Ascending aorta (tissue), 2 donors: ENCODE measurements around the gene RNF214. TPM values are rescaled to one million over a fixed set of nuclear protein-coding genes. Genes with fewer than 3 reads are reported as not detected.

ENCODE experiments used
- DNase-seq, 2 donors: peaks; one replicate each; pipeline ENCODE4 v3.0.0-alpha.2; 2019; ENCODE audit warnings: low spot score in 2 of 2
- H3K27ac ChIP-seq, 2 donors: fragments of 200-600 bp; sonication (generic); one replicate each; pipeline ENCODE4 v1.5.1; 2016 to 2017; ENCODE audit warnings: mild to moderate bottlenecking in 1 of 2
- H3K27me3 ChIP-seq: fragments of 200-600 bp; sonication (generic); one replicate; pipeline ENCODE4 v1.5.1; 2017
- H3K36me3 ChIP-seq, 2 donors: fragments of 200-600 bp; sonication (generic); one replicate each; pipeline ENCODE4 v1.5.1; 2016
- H3K4me1 ChIP-seq, 2 donors: fragments of 200-600 bp; sonication (generic); one replicate each; pipeline ENCODE4 v1.5.1; 2016 to 2017; ENCODE audit warnings: mild to moderate bottlenecking in 1 of 2
- H3K4me3 ChIP-seq, 2 donors: fragments of 200-600 bp; sonication (generic); one replicate each; pipeline ENCODE4 v1.5.1; 2016 to 2017; ENCODE audit warnings: mild to moderate bottlenecking in 1 of 2
- H3K9me3 ChIP-seq, 2 donors: fragments of 200-600 bp; sonication (generic); one replicate each; pipeline ENCODE4 v1.5.1; 2016
- intact Hi-C: fragments of 100-400 bp; cut with DNase I; formaldehyde crosslinking; loops from one replicate; pipeline ENCODE4 v1.15.1; 2023
- total RNA-seq: library from RNA; depleted of rRNA; stranded (reverse); fragments of >200 nt; gene quantifications from one replicate; pipeline ENCODE4 v1.1.0, GENCODE V29; 2016
- TF ChIP-seq, protein P1 (sequence below), 3 experiments: fragments of 200-600 bp in 2 of 3; fragments of 450-650 bp in 1 of 3; sonication (generic) in 2 of 3; IDR thresholded peaks; one replicate each; pipeline ENCODE4 v1.5.1; 2016 to 2019; ENCODE audit warnings: antibody characterized with exemption in 3 of 3, mild to moderate bottlenecking in 1 of 3, moderate library complexity in 1 of 3

The RNF214 gene
- total RNA-seq, 1 donor from 2014 or later: 0.53 TPM

GRCh38 chr11:117187007-117187406 lies 45.5 kb upstream of the RNF214 start:
- Histone ChIP-seq H3K27ac (no peak overlapping the region), H3K9me3 (no peaks in the 10 kb centered on the region), H3K4me3 (no peak overlapping the region), H3K27me3 (no peaks in the 10 kb centered on the region), H3K4me1 (no peaks in the 10 kb centered on the region), H3K36me3 (peaks cover 64 to 80% of the 10 kb centered on the region in 2 donors)
- TF ChIP-seq, protein P1, sequence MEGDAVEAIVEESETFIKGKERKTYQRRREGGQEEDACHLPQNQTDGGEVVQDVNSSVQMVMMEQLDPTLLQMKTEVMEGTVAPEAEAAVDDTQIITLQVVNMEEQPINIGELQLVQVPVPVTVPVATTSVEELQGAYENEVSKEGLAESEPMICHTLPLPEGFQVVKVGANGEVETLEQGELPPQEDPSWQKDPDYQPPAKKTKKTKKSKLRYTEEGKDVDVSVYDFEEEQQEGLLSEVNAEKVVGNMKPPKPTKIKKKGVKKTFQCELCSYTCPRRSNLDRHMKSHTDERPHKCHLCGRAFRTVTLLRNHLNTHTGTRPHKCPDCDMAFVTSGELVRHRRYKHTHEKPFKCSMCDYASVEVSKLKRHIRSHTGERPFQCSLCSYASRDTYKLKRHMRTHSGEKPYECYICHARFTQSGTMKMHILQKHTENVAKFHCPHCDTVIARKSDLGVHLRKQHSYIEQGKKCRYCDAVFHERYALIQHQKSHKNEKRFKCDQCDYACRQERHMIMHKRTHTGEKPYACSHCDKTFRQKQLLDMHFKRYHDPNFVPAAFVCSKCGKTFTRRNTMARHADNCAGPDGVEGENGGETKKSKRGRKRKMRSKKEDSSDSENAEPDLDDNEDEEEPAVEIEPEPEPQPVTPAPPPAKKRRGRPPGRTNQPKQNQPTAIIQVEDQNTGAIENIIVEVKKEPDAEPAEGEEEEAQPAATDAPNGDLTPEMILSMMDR (IDR thresholded peaks at IDR 0.05): no peak
- DNase-seq: peak in 1 of 2 donors; percentile 44
- intact Hi-C loops: no loop called here

DNA sequence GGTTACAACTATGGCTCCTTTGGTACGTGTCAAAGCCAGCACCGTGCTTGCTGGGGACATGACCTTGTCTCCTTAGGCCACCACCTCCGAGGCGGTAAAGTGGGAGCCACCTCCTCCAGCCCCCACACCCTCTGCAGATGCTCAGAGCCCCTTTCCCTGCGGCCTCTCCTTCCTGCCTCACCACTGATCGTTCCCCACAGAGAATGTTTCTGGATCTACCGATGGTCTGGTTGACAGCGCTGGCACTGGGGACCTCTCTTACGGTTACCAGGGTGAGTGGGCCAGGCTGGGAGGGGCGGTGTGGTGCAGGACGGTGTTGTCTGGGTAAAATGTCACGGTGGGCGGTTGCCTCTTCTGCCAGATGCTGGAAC lies 45.1 kb upstream of the RNF214 start:
- TF ChIP-seq, protein P1 (IDR thresholded peaks at IDR 0.05): no peak
- no peaks in the 10 kb centered on the region for H3K9me3 ChIP-seq
- no peaks in the 10 kb centered on the region for H3K4me1 ChIP-seq
- no peak for DNase-seq
- no peak overlapping the region for H3K27ac ChIP-seq
- intact Hi-C loops: no loop called here
- H3K4me3 ChIP-seq: no peak overlapping the region
- H3K36me3 ChIP-seq: peaks cover 67 to 80% of the 10 kb centered on the region in 2 donors
- H3K27me3 ChIP-seq: no peaks in the 10 kb centered on the region

DNA sequence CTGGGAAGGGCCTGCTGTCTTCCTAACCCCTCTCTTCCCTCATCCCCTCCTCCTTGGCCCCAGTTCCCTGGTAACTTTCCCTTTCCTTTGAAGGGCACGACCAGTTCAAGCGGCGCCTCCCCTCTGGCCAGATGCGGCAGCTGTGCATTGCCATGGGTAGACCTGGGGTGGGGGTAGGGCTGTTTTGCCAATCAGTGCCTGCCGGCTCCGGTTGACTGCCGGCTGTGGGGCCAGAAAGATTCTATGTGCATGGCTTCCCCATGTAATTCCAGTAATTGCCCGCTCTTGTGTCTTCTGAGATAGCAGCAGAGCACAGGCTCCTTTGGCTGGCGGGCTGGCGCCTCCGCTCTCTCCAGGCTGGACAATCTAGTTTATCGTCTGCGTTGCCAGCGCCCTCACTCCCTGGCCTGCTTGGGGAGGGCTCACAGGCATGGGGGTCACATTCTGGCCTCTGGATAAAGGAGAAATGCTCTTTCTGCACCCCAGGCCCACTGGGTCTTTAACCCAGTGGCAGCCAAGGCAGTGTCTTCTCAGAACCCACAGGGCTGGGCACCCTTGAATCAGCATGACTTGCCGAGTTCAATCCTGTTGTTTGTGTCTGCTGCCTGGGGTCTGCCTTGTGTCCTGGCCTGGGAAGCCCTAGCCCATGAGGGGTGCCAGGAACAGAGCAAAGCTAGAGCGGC lies 44.5 kb upstream of the RNF214 start:
- H3K27ac ChIP-seq: no peak overlapping the region
- no peaks in the 10 kb centered on the region for H3K9me3 ChIP-seq
- no peaks in the 10 kb centered on the region for H3K4me1 ChIP-seq
- TF ChIP-seq, protein P1 (IDR thresholded peaks at IDR 0.05): no peak
- intact Hi-C loops: no loop called here
- peak in 1 of 2 donors; percentile 60 for DNase-seq
- H3K27me3 ChIP-seq: no peaks in the 10 kb centered on the region
- no peak overlapping the region for H3K4me3 ChIP-seq
- H3K36me3 ChIP-seq: peaks cover 67 to 80% of the 10 kb centered on the region in 2 donors

- H3K27me3 ChIP-seq: no peaks in the 10 kb centered on the region
- H3K9me3 ChIP-seq: no peaks in the 10 kb centered on the region
- no peaks in the 10 kb centered on the region for H3K4me1 ChIP-seq
- TF ChIP-seq, protein P1 (IDR thresholded peaks at IDR 0.05): no peak
- peak in 1 of 2 donors; percentile 61 for DNase-seq
- H3K4me3 ChIP-seq: no peak overlapping the region
- intact Hi-C loops: no loop called here
- H3K27ac ChIP-seq: peak overlapping the region in 1 of 2 donors; percentile 11
- peaks cover 68 to 82% of the 10 kb centered on the region in 2 donors for H3K36me3 ChIP-seq
Measured at GRCh38 chr11:117188620-117189081, 43.8 kb upstream of the RNF214 start.

DNA sequence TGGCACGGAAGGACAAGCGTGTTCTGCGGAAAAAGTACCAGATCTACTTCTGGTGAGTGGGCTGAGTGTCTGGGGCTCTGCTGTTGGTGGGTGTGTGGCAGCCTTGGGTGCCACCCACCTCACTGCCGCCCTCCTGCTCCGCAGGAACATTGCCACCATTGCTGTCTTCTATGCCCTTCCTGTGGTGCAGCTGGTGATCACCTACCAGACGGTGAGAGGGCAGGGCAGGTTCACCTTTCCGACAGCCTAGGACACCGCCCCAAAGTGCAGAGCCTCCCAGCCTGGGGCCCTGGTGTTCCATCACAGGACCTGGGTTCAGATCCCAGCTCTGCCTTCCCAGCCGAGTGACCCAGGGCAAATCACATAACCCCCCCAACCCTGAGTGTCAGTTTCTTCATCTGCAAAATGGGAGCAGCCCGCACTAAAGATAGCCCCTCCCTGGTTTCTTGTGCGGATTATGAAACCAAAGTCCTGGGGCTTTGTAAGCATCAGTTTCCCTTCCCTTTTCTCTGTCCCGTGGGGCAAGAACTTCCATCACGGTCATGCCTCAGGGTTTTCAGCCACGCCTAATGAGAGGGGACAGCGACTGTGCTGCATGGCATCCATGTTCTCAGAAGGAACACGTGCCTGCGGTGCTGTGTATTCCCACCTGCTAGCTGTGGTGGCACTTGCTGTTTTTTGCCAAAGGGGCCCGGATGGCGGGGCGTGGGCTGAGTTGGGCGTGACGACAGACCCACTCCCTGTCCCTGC lies 43.1 kb upstream of the RNF214 start:
- DNase-seq: peak in 1 of 2 donors; percentile 67
- Histone ChIP-seq H3K27ac (peak overlapping the region in 1 of 2 donors; percentile 11), H3K4me3 (no peak overlapping the region), H3K9me3 (no peaks in the 10 kb centered on the region), H3K4me1 (no peaks in the 10 kb centered on the region), H3K27me3 (no peaks in the 10 kb centered on the region), H3K36me3 (peaks cover 72 to 83% of the 10 kb centered on the region in 2 donors)
- intact Hi-C loops: no loop called here
- TF ChIP-seq, protein P1 (IDR thresholded peaks at IDR 0.05): no peak
